Transverse colon (tissue), 4 donors: ENCODE data around the gene PDE4D.

Experiments
- EP300 ChIP-seq: sonication (generic); formaldehyde crosslinking; IDR thresholded peaks from one replicate; pipeline ENCODE4 v1.6.1; 2017; ENCODE audit warnings: antibody characterized with exemption, low read depth
- POLR2A ChIP-seq: fragments of 450-650 bp; IDR thresholded peaks from one replicate; pipeline ENCODE4 v1.6.1; 2016; ENCODE audit warnings: antibody characterized with exemption, mild to moderate bottlenecking, moderate library complexity
- POLR2AphosphoS5 ChIP-seq, 3 donors: sonication (generic); formaldehyde crosslinking; IDR thresholded peaks; one replicate each; pipeline ENCODE4 v1.6.1; 2016; ENCODE audit warnings: antibody characterized with exemption in 3 of 3
- TF ChIP-seq, protein P1 (sequence below), 5 experiments: fragments of 200-600 bp in 3 of 5; fragments of 450-650 bp in 2 of 5; sonication (generic) in 3 of 5; IDR thresholded peaks; 1 replicate in 2 of 5; 2 replicates in 3 of 5; pipeline ENCODE4 v1.5.1; 2016 to 2017; ENCODE audit warnings: antibody characterized with exemption in 5 of 5, inconsistent platforms in 3 of 5, mild to moderate bottlenecking in 2 of 5, moderate library complexity in 1 of 5

GRCh38 chr5:59484618-59485017 lies 408.9 kb downstream of the PDE4D start:
- no peak for TF ChIP-seq EP300
- TF ChIP-seq, protein P1, sequence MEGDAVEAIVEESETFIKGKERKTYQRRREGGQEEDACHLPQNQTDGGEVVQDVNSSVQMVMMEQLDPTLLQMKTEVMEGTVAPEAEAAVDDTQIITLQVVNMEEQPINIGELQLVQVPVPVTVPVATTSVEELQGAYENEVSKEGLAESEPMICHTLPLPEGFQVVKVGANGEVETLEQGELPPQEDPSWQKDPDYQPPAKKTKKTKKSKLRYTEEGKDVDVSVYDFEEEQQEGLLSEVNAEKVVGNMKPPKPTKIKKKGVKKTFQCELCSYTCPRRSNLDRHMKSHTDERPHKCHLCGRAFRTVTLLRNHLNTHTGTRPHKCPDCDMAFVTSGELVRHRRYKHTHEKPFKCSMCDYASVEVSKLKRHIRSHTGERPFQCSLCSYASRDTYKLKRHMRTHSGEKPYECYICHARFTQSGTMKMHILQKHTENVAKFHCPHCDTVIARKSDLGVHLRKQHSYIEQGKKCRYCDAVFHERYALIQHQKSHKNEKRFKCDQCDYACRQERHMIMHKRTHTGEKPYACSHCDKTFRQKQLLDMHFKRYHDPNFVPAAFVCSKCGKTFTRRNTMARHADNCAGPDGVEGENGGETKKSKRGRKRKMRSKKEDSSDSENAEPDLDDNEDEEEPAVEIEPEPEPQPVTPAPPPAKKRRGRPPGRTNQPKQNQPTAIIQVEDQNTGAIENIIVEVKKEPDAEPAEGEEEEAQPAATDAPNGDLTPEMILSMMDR (IDR thresholded peaks at IDR 0.05): no peak
- TF ChIP-seq POLR2A: no peak
- no peak for TF ChIP-seq POLR2AphosphoS5 (IDR thresholded peaks at IDR 0.05)
